HG03520 (cell line): Measurements from ENCODE around the gene SLC39A6.
"Not testable (repeated sequence)": the region's sequence is repeated elsewhere in the genome, so short reads cannot be mapped to it uniquely, and the experiment has no call there.

Experiments
- ATAC-seq: cut with Tn5 transposase; IDR thresholded peaks from one replicate; pipeline ENCODE4 v1.9.1; 2021; ENCODE audit warnings: mild to moderate bottlenecking, moderate library complexity; ENCODE audit not compliant: unreplicated experiment

SLC39A6 gene, protein sequence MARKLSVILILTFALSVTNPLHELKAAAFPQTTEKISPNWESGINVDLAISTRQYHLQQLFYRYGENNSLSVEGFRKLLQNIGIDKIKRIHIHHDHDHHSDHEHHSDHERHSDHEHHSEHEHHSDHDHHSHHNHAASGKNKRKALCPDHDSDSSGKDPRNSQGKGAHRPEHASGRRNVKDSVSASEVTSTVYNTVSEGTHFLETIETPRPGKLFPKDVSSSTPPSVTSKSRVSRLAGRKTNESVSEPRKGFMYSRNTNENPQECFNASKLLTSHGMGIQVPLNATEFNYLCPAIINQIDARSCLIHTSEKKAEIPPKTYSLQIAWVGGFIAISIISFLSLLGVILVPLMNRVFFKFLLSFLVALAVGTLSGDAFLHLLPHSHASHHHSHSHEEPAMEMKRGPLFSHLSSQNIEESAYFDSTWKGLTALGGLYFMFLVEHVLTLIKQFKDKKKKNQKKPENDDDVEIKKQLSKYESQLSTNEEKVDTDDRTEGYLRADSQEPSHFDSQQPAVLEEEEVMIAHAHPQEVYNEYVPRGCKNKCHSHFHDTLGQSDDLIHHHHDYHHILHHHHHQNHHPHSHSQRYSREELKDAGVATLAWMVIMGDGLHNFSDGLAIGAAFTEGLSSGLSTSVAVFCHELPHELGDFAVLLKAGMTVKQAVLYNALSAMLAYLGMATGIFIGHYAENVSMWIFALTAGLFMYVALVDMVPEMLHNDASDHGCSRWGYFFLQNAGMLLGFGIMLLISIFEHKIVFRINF

GRCh38 chr18:36129300-36130038 lies at the start of gene SLC39A6, which contains the start of gene ELP2:
SLC39A6 (minus strand) TSS chr18:36129340; CDS start chr18:36127007, 2,333 bp downstream.
ELP2 (plus strand) TSS chr18:36129899; CDS start chr18:36129934, 35 bp downstream.
- peak; percentile 86 for ATAC-seq

- ATAC-seq, result no peak
These were observed 48.8 kb upstream of the SLC39A6 start for GRCh38 chr18:36177913-36178312.

- ATAC-seq, result no peak
These were observed 47.6 kb upstream of the SLC39A6 start for GRCh38 chr18:36176711-36177110.

GRCh38 chr18:36176177-36176584 lies 47.0 kb upstream of the SLC39A6 start:
- ATAC-seq, result no peak

GRCh38 chr18:36175481-36175880 lies 46.3 kb upstream of the SLC39A6 start:
- no peak for ATAC-seq

GRCh38 chr18:36169938-36170337 lies 40.8 kb upstream of the SLC39A6 start:
- ATAC-seq, result no peak

- ATAC-seq, result not testable (repeated sequence)
These were observed 39.2 kb upstream of the SLC39A6 start for GRCh38 chr18:36168296-36168695.

GRCh38 chr18:36167692-36168218 lies 38.6 kb upstream of the SLC39A6 start:
- no peak for ATAC-seq

DNA sequence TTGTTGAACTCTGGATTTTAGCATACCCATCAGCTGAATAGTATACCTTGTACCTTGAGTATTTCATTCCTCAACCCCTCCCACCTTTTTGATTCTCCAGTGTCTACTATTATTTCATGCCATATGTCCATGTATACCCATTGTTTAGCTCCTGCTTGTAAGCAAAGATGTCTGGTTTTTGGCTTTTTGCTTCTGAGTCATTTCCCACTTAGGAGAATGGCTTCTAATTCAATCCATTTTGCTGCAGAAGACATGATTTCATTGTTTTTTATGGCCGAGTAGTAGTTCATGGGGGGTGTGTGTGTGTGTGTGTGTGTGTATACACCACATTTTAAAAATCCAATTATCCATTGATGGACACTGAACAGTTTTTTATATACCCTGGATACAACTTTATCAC lies 33.8 kb upstream of the SLC39A6 start:
- no peak for ATAC-seq

GRCh38 chr18:36160959-36161371 lies 31.8 kb upstream of the SLC39A6 start:
- ATAC-seq, result no peak

GRCh38 chr18:36158266-36158867 lies 29.2 kb upstream of the SLC39A6 start:
- no peak for ATAC-seq

DNA sequence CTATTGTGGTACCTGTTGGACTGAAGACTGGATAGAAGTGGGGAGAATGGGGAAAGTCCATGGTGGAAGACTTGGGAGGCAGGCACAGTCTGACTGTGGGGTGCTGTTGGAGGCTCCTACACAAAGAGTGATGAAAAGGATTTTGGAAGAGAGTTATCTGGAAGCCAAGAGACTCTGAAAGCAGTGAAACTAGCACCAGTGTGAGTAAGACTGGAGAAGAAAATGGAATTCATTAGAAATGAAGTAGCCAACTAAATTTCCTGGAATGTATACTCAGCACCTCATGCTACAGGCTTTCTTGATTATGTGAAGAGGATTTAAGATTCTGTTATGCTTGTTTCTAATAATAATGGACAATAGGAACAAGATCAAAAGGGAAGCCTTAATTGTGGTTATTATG lies 28.3 kb upstream of the SLC39A6 start:
- ATAC-seq, result no peak

DNA sequence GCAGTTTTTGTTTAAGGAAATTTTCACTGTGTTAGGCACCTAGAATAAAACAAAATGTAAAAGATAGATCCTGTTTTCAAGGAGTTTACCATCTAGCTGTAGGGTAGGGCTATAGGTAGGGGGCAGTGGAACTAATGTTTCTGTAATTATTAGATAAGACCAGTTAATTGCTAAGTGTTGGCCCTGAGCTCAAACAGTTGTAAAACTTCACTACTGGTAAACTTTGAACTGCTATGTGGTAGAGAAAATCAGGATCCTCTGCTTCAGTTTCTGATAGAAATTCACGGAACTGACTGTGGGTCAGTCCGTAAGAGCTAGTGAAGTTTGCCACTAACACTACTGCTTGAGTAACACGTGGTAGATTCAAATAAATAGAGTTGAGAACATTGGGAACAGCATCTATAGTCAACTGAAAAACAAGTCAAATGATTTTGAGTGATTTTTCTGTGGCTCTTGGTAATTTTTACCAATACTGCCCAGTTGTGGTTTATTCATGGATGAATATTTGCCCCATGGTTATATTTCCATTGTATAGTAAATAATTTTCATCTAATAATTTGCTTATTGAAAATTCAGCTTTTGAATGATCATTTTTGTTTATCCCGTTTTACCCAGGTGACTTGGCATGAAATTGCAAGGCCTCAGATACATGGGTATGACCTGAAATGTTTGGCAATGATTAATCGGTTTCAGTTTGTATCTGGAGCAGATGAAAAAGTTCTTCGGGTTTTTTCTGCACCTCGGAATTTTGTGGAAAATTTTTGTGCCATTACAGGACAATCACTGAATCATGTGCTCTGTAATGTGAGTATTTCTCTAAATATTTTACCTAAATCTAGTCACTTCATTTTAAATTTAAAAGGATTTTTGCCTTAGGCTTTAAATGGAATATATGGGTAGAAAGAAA lies 27.0 kb upstream of the SLC39A6 start:
- ATAC-seq, result no peak

DNA sequence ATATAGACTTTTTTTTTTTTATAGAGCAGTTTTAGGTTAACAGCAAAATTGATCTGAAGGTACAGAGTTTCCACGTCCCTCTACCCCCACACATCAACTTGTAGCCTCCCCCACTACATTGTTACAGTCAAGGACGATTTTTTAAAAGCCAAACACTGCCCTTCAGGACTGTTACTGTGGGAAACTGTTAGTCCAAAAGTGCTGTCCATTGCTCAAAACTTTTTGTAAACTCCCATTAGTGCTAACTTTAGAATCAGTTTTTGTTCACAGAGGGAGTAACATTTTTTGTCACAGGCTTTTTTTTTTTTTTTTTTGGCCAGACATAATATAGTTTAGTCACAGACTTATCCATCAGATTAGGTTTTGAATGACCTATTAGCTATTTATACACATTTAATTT lies 24.6 kb upstream of the SLC39A6 start:
- no peak for ATAC-seq

DNA sequence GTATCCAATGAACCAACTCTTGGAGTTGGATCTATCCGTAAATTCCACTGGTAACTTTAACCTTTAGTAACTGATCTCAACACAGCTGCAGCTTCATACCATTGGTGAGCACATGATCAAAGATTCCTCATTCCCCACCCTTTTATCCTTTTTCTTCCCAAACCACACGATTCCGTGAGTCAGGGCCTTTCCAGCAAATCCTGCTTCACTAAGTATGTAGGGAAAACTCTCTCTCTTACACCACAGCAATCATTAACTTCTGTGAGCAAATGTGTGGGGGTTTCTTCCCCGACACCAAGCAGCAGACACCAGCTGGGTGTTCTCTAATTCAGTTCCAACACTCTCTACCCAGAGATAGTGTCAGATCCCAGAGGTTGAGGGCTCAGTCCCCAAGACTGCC lies 24.1 kb upstream of the SLC39A6 start:
- ATAC-seq, result no peak

DNA sequence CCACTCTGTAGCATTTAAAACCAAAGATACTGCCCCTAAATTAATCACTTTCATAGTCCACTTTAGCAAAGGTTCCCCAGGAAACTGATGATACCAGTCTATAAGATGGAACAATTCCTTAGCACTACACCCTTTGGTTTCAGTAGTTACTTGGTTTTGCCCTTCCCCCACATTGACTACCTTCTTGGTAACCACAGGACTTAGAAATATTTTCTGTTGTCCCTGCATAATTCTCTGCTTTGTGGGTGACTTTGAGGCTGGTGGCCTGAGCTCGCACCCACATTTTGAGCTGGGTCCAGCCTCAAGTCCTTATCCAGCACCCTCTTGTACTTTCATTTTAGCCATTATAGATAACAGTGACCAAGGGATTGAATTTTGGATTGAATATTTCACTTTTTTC lies 23.6 kb upstream of the SLC39A6 start:
- no peak for ATAC-seq

DNA sequence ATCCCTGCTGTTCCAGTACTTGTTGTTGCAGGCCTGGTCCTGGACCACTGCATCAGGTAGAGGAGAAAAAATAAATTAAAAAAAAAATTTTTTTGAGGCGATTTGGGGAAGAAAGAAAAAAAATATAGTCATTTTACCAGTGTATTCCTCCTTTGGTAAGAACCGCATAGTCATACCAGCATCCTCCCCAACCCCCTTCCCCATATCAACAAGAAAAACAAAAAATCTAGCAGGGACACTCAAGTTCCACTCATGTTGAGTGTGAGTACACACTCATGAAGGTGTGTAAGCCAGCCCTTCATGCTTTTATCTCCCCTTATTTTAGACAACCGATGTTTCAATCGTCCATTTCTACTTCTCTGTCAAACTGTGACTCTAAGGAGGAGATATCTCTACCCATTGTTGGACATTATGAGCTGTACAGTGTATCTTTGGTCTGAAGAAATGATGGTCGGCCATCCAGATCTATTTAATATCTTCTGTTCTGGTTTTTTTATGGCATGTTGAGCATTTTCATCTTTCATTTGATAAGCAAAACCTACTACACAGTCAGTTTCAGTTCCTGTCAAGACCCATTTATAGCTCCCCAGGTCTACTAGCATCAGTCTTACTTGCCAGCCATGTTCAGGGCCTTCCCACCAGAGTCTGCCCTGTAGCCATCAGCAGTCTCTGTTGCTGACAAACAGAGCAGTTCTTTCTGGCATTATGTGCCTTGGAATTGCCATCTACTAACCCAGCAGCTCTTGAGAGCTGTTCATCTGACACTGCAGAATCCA lies 20.6 kb upstream of the SLC39A6 start:
- ATAC-seq, result peak; percentile 92

- no peak for ATAC-seq
These were observed 14.3 kb upstream of the SLC39A6 start for GRCh38 chr18:36143391-36143790.

- ATAC-seq, result no peak
These were observed 13.6 kb upstream of the SLC39A6 start for GRCh38 chr18:36142751-36143150.
